Naive thymus-derived CD4-positive, alpha-beta T cell (primary cell): Measurements from ENCODE around the gene CALD1. TPM values are rescaled to one million over a fixed set of nuclear protein-coding genes. Genes with fewer than 3 reads are reported as not detected.

Source experiments
- ATAC-seq: fragments of 150-1000 bp; cut with Tn5 transposase; 2 replicates; pipeline ENCODE4 v1.10.0; 2021; ENCODE audit warnings: mild to moderate bottlenecking, moderate library complexity
- CTCF ChIA-PET: fragments of 350-600 bp; sonication (Branson Sonifier 250); formaldehyde crosslinking; loops from one replicate; lab custom pipeline; 2021; ENCODE audit warnings: antibody characterized with exemption; lab: Charles Lee
- POLR2A ChIA-PET: fragments of 350-600 bp; sonication (Branson Sonifier 250); formaldehyde crosslinking; loops from one replicate; lab custom pipeline; 2021; ENCODE audit warnings: antibody characterized with exemption, inconsistent platforms; lab: Charles Lee
- DNase-seq, 9 donors: peaks; one replicate each; pipeline versions ENCODE4 v3.0.0 to v3.0.0-alpha.2; 2020 to 2022; ENCODE audit warnings: mixed read lengths in 1 of 9
- H3K27ac ChIP-seq: one replicate; pipeline ENCODE4 v1.7.0; 2013; ENCODE audit warnings: mild to moderate bottlenecking, low read depth, low read length, moderate library complexity
- H3K27me3 ChIP-seq, 2 donors: one replicate each; pipeline ENCODE4 v1.7.0; 2013; ENCODE audit warnings: low read length in 2 of 2, mild to moderate bottlenecking in 2 of 2, moderate library complexity in 2 of 2; ENCODE audit not compliant: control insufficient read depth in 2 of 2, insufficient read depth in 2 of 2
- H3K36me3 ChIP-seq, 3 experiments: 1 replicate in 2 of 3; 2 replicates in 1 of 3; pipeline ENCODE4 v1.7.0; 2013; ENCODE audit warnings: low read length in 3 of 3, mild to moderate bottlenecking in 3 of 3, moderate library complexity in 1 of 3; ENCODE audit not compliant: insufficient read depth in 3 of 3, control insufficient read depth in 2 of 3
- H3K4me1 ChIP-seq, 2 donors: one replicate each; pipeline ENCODE4 v1.7.0; 2013; ENCODE audit warnings: low read length in 2 of 2, mild to moderate bottlenecking in 2 of 2, moderate library complexity in 1 of 2; ENCODE audit not compliant: control insufficient read depth in 2 of 2, insufficient read depth in 2 of 2
- H3K4me3 ChIP-seq: 2 replicates; pipeline ENCODE4 v1.7.0; 2013; ENCODE audit warnings: mild to moderate bottlenecking, low read length
- H3K9me3 ChIP-seq, 3 experiments: 1 replicate in 2 of 3; 2 replicates in 1 of 3; pipeline ENCODE4 v1.7.0; 2013; ENCODE audit warnings: low read length in 3 of 3; ENCODE audit not compliant: control insufficient read depth in 2 of 3
- H3K27ac Mint-ChIP-seq, 9 donors: one replicate each; pipeline ENCODE4 v1.8.0; 2020 to 2022; ENCODE audit warnings: mixed read lengths in 9 of 9, mild to moderate bottlenecking in 8 of 9, moderate library complexity in 5 of 9, inconsistent platforms in 2 of 9
- H3K27me3 Mint-ChIP-seq, 5 donors: one replicate each; pipeline ENCODE4 v1.8.0; 2021 to 2022; ENCODE audit warnings: mixed read lengths in 5 of 5, mild to moderate bottlenecking in 1 of 5
- H3K36me3 Mint-ChIP-seq, 5 donors: one replicate each; pipeline ENCODE4 v1.8.0; 2020 to 2022; ENCODE audit warnings: mixed read lengths in 5 of 5, mild to moderate bottlenecking in 3 of 5, inconsistent platforms in 1 of 5
- H3K4me1 Mint-ChIP-seq, 7 donors: one replicate each; pipeline ENCODE4 v1.8.0; 2020 to 2022; ENCODE audit warnings: mixed read lengths in 7 of 7, mild to moderate bottlenecking in 3 of 7, inconsistent platforms in 1 of 7
- H3K4me3 Mint-ChIP-seq, 10 donors: one replicate each; pipeline ENCODE4 v1.8.0; 2020 to 2022; ENCODE audit warnings: mild to moderate bottlenecking in 10 of 10, mixed read lengths in 10 of 10, moderate library complexity in 6 of 10, inconsistent platforms in 2 of 10
- H3K9me3 Mint-ChIP-seq, 11 donors: one replicate each; pipeline ENCODE4 v1.8.0; 2020 to 2022; ENCODE audit warnings: mixed read lengths in 11 of 11, mild to moderate bottlenecking in 4 of 11, inconsistent platforms in 1 of 11, moderate library complexity in 1 of 11
- intact Hi-C, 2 donors: fragments of 100-400 bp; cut with micrococcal nuclease; formaldehyde crosslinking; loops; one replicate each; pipeline ENCODE4 v1.15.1; 2023
- polyA plus RNA-seq, 2 donors: library from polyadenylated mRNA; unstranded; fragments of 300-500 nt; fragmentation: Illumina TruSeq; gene quantifications; one replicate each; pipeline ENCODE4 v1.2.3, GENCODE V29; 2021
- total RNA-seq, 6 experiments: library from RNA in 5 of 6; stranded (reverse) in 5 of 6; gene quantifications; 1 replicate in 5 of 6; 2 replicates in 1 of 6; pipeline ENCODE4 v1.2.3 and lab custom pipeline; 2021 to 2026

Gene CALD1
- total and polyA plus RNA-seq, 7 experiments from 2014 or later, result 0.27 to 2.0 (median 0.37) TPM; not detected in 1

GRCh38 chr7:134777470-134777869 lies 2.0 kb upstream of the CALD1 start:
- no peak for ATAC-seq
- DNase-seq, result no peak
- H3K9me3 Mint-ChIP-seq, result no peaks in the 10 kb centered on the region
- H3K27ac Mint-ChIP-seq, result no peak overlapping the region
- Histone ChIP-seq H3K27me3 (no peaks in the 10 kb centered on the region), H3K4me1 (no peaks in the 10 kb centered on the region), H3K4me3 (no peak overlapping the region), H3K36me3 (peaks cover 0 to 4% (median 0%) of the 10 kb centered on the region in 3 experiments), H3K27ac (no peak overlapping the region), H3K9me3 (no peaks in the 10 kb centered on the region)
- no peak overlapping the region for H3K4me3 Mint-ChIP-seq
- intact Hi-C loops, result no loop called here
- ChIA-PET POLR2A (no interaction called here), CTCF (no interaction called here)
- H3K27me3 Mint-ChIP-seq, result peaks cover 0 to 5% (median 0%) of the 10 kb centered on the region in 5 donors
- H3K36me3 Mint-ChIP-seq, result peaks cover 0 to 35% (median 4%) of the 10 kb centered on the region in 5 donors
- H3K4me1 Mint-ChIP-seq, result peaks cover 0 to 20% (median 11%) of the 10 kb centered on the region in 7 donors

GRCh38 chr7:134777908-134778580 lies 1.4 kb upstream of the CALD1 start:
- ATAC-seq (no peak), DNase-seq (no peak)
- Histone ChIP-seq H3K4me3 (no peak overlapping the region), H3K27ac (no peak overlapping the region), H3K27me3 (no peaks in the 10 kb centered on the region), H3K36me3 (peaks cover 0 to 4% (median 0%) of the 10 kb centered on the region in 3 experiments), H3K4me1 (no peaks in the 10 kb centered on the region), H3K9me3 (no peaks in the 10 kb centered on the region)
- Mint-ChIP-seq H3K27me3 (peaks cover 0 to 5% (median 0%) of the 10 kb centered on the region in 5 donors), H3K36me3 (peaks cover 0 to 39% (median 7%) of the 10 kb centered on the region in 5 donors), H3K4me3 (no peak overlapping the region), H3K4me1 (peaks cover 0 to 24% (median 11%) of the 10 kb centered on the region in 7 donors), H3K9me3 (no peaks in the 10 kb centered on the region), H3K27ac (no peak overlapping the region)
- intact Hi-C loops, result no loop called here
- ChIA-PET CTCF (no interaction called here), POLR2A (no interaction called here)

- Histone ChIP-seq H3K27ac (no peak overlapping the region), H3K4me3 (no peak overlapping the region), H3K4me1 (no peaks in the 10 kb centered on the region), H3K9me3 (no peaks in the 10 kb centered on the region), H3K27me3 (no peaks in the 10 kb centered on the region), H3K36me3 (no peaks in the 10 kb centered on the region)
- Mint-ChIP-seq H3K4me3 (no peak overlapping the region), H3K27me3 (peaks cover 0 to 5% (median 0%) of the 10 kb centered on the region in 5 donors), H3K4me1 (peaks cover 0 to 24% (median 11%) of the 10 kb centered on the region in 7 donors), H3K9me3 (no peaks in the 10 kb centered on the region), H3K36me3 (peaks cover 0 to 28% (median 7%) of the 10 kb centered on the region in 5 donors), H3K27ac (no peak overlapping the region)
- ATAC-seq (no peak), DNase-seq (no peak)
- intact Hi-C loops, result no loop called here
- CTCF ChIA-PET, result no interaction called here
- POLR2A ChIA-PET, result no interaction called here
These were observed 269 bp downstream of the CALD1 start for GRCh38 chr7:134779741-134780065.

GRCh38 chr7:134780166-134780828 lies 863 bp downstream of the CALD1 start:
- POLR2A ChIA-PET, result no interaction called here

GRCh38 chr7:134781171-134781570 lies 1.7 kb downstream of the CALD1 start:
- Histone ChIP-seq H3K36me3 (no peaks in the 10 kb centered on the region), H3K27me3 (no peaks in the 10 kb centered on the region), H3K9me3 (no peaks in the 10 kb centered on the region), H3K27ac (no peak overlapping the region), H3K4me1 (no peaks in the 10 kb centered on the region), H3K4me3 (no peak overlapping the region)
- H3K4me1 Mint-ChIP-seq, result peaks cover 0 to 24% (median 11%) of the 10 kb centered on the region in 7 donors
- DNase-seq (no peak), ATAC-seq (no peak)
- H3K27me3 Mint-ChIP-seq, result peaks cover 0 to 5% (median 0%) of the 10 kb centered on the region in 5 donors
- no peak overlapping the region for H3K4me3 Mint-ChIP-seq
- CTCF ChIA-PET, result no interaction called here
- POLR2A ChIA-PET, result interaction anchor here (0.5 kb wide), 1 partner anchor 28 kb away, joined by 3 read pairs; no protein-coding TSS in a partner anchor
- H3K9me3 Mint-ChIP-seq, result no peaks in the 10 kb centered on the region
- intact Hi-C loops, result no loop called here
- H3K36me3 Mint-ChIP-seq, result peaks cover 0 to 17% (median 7%) of the 10 kb centered on the region in 5 donors
- H3K27ac Mint-ChIP-seq, result peak overlapping the region in 1 of 9 donors; percentile 23

More at GRCh38 chr7:134780166-134780828, 863 bp downstream of the CALD1 start:
- H3K4me3 ChIP-seq, result no peak overlapping the region
- no peak for DNase-seq
- no peaks in the 10 kb centered on the region for H3K36me3 ChIP-seq
- no peaks in the 10 kb centered on the region for H3K27me3 ChIP-seq
- H3K27me3 Mint-ChIP-seq, result peaks cover 0 to 5% (median 0%) of the 10 kb centered on the region in 5 donors
- no peaks in the 10 kb centered on the region for H3K4me1 ChIP-seq
- H3K36me3 Mint-ChIP-seq, result peaks cover 0 to 23% (median 7%) of the 10 kb centered on the region in 5 donors
- H3K4me3 Mint-ChIP-seq, result no peak overlapping the region
- intact Hi-C loops, result no loop called here
- H3K27ac Mint-ChIP-seq, result peak overlapping the region in 2 of 9 donors; percentile 13 to 36
- CTCF ChIA-PET, result no interaction called here
- H3K9me3 Mint-ChIP-seq, result no peaks in the 10 kb centered on the region
- H3K27ac ChIP-seq, result no peak overlapping the region
- no peaks in the 10 kb centered on the region for H3K9me3 ChIP-seq
- peaks cover 0 to 24% (median 11%) of the 10 kb centered on the region in 7 donors for H3K4me1 Mint-ChIP-seq
- ATAC-seq, result no peak

- Mint-ChIP-seq H3K9me3 (no peaks in the 10 kb centered on the region), H3K36me3 (peaks cover 0 to 19% (median 7%) of the 10 kb centered on the region in 5 donors), H3K4me1 (peaks cover 0 to 24% (median 11%) of the 10 kb centered on the region in 7 donors), H3K4me3 (no peak overlapping the region), H3K27ac (no peak overlapping the region), H3K27me3 (peaks cover 0 to 5% (median 0%) of the 10 kb centered on the region in 5 donors)
- Histone ChIP-seq H3K4me3 (no peak overlapping the region), H3K27ac (no peak overlapping the region), H3K4me1 (no peaks in the 10 kb centered on the region), H3K27me3 (no peaks in the 10 kb centered on the region), H3K36me3 (no peaks in the 10 kb centered on the region), H3K9me3 (no peaks in the 10 kb centered on the region)
- ATAC-seq (no peak), DNase-seq (no peak)
- intact Hi-C loops, result no loop called here
- POLR2A ChIA-PET, result no interaction called here
- CTCF ChIA-PET, result no interaction called here
These were observed 2.7 kb downstream of the CALD1 start for GRCh38 chr7:134782121-134782623.
